ENCODE measurements around the gene WDFY2. TPM values are rescaled to one million over a fixed set of nuclear protein-coding genes. Genes with fewer than 3 reads are reported as not detected.

The WDFY2 gene
- total RNA-seq, 1 experiment from 2014 or later, result 26.4 TPM

DNA sequence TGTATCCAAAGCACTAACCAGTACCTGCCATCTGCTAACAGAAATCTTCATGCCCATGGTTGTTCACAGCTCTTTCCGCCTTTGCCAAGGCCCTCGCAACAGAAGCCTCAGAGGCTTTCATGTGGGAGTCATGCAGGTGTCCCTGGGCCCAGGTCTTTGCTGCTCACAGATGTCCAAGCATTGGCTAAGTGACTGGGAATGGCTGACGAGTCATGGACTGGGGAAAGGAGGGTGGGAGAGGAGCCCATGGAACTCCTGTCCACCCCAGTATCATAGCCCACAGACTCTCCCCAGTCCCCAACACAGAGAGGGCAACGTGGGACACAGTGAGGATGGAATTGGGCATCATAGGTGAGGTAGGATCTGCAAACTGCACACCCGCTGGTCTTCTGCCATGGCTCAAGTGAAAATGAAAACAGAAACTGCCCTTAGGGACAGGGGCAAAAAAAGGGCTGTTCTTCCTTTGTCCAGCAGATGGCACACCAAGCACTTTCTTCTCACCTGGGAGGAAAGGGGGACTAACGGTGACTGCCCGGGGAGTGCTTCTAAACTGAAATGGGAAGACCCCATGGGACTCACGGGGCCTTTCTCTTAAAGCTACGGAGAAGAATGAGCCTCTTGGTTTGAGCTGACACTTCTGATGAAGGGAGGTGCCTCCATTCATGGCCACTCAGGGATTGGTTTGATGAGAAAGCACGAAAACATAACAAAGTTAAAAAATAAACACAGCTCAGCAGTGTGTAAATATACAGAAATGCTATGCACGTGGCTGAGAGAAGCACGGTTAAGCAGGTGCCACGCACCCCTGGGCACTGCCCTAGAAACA is 230.8 kb downstream of the WDFY2 start:
- peaks cover 37 to 40% of the 10 kb centered on the region in 2 experiments for H3K4me1 Mint-ChIP-seq
- H2BK20ac ChIP-seq (ENCODE audit: low read depth, low read length, poor library complexity, severe bottlenecking), result no peak overlapping the region
- peaks cover 6% of the 10 kb centered on the region; the same call in 1 of the 2 replicates for H3K4me1 ChIP-seq (ENCODE audit: insufficient read depth, low read length)
- no peak overlapping the region for H3K18ac ChIP-seq (ENCODE audit: insufficient read length, low read depth, low read length)
- peaks cover 4% of the 10 kb centered on the region for H3K23me2 ChIP-seq (ENCODE audit: insufficient read length, low read depth, low read length, poor library complexity, severe bottlenecking)
- no peak overlapping the region for H3K27ac Mint-ChIP-seq
- no peak overlapping the region for H3K27ac ChIP-seq (ENCODE audit: insufficient read length, low read depth, low read length)
- no peak overlapping the region for H2AFZ ChIP-seq (ENCODE audit: low read length)
- no peak overlapping the region for H2AK5ac ChIP-seq (ENCODE audit: insufficient read length, low read length)
- DNase-seq, result peak; percentile 73
- H3T11ph ChIP-seq (ENCODE audit: low read length), result no peak overlapping the region
- no peak overlapping the region; a peak in 1 of 5 replicates for H3K4me3 Mint-ChIP-seq
- no peak overlapping the region for H4K8ac ChIP-seq (replicated peaks; ENCODE audit: insufficient read length, low read depth, low read length)
- no peak overlapping the region for H3K23ac ChIP-seq (ENCODE audit: insufficient read length, low read depth, low read length)
- TF ChIP-seq CTCF (conservative IDR thresholded peaks at IDR 0.05), result peak; percentile 82
- H3K79me1 ChIP-seq (ENCODE audit: insufficient read depth, low read depth, low read length, poor library complexity, severe bottlenecking), result no peaks in the 10 kb centered on the region
- H4K91ac ChIP-seq (ENCODE audit: insufficient read length, low read depth, low read length), result no peak overlapping the region
- no peak overlapping the region for H3K56ac ChIP-seq (ENCODE audit: insufficient read length, low read depth, low read length)
- no peaks in the 10 kb centered on the region for H3K9me3 ChIP-seq (ENCODE audit: control insufficient read depth, low read depth, low read length)
- H2BK120ac ChIP-seq (ENCODE audit: low read depth, low read length, poor library complexity, severe bottlenecking), result no peak overlapping the region
- no peaks in the 10 kb centered on the region for H3K79me2 ChIP-seq (ENCODE audit: insufficient read depth, low read length)
- no peaks in the 10 kb centered on the region for H3K9me3 Mint-ChIP-seq
- H3K27me3 Mint-ChIP-seq (ENCODE audit: low read depth), result peaks cover 2% of the 10 kb centered on the region
- no peak overlapping the region for H2BK5ac ChIP-seq (ENCODE audit: insufficient read length, low read length)
- H2BK15ac ChIP-seq (ENCODE audit: low read depth, low read length), result no peak overlapping the region
- no peaks in the 10 kb centered on the region for H3K36me3 Mint-ChIP-seq (ENCODE audit: insufficient read depth in 1 of 3, low read depth in 3 of 3)
- H3K4me2 ChIP-seq (ENCODE audit: insufficient read depth, insufficient read length, low read length), result no peak overlapping the region
- H3K14ac ChIP-seq (ENCODE audit: insufficient read depth, low read length), result peak overlapping the region; percentile 69; the same call in 1 of the 2 replicates
- H3K4ac ChIP-seq (ENCODE audit: low read depth, low read length), result no peak overlapping the region
- H3K27me3 ChIP-seq (ENCODE audit: insufficient read depth, low read length), result no peaks in the 10 kb centered on the region
- H3K9ac ChIP-seq (ENCODE audit: extremely low read depth, insufficient read length, low read length), result no peak overlapping the region
- no peak overlapping the region for H4K5ac ChIP-seq (ENCODE audit: insufficient read length, low read depth, low read length)
- no peaks in the 10 kb centered on the region for H4K20me1 ChIP-seq (ENCODE audit: control insufficient read depth, insufficient read depth, insufficient read length)
- WGBS (ENCODE audit: extremely low coverage, insufficient read length, low lambda C conversion rate), result no CpG with 5 or more reads among the region's 13 CpGs
- no peak overlapping the region for H2BK12ac ChIP-seq (ENCODE audit: insufficient read length, low read depth, low read length)
